Left cardiac atrium (tissue), 4 donors: ENCODE measurements around the gene TSPAN18. TPM values are rescaled to one million over a fixed set of nuclear protein-coding genes. Genes with fewer than 3 reads are reported as not detected.
A peak's percentile ranks its signal among the peaks of the same experiment; 100 is the strongest.

Experiments used
- ATAC-seq, 2 donors: fragments of 200-7000 bp; cut with Tn5 transposase; one replicate each; pipeline ENCODE4 v1.9.1; 2020; ENCODE audit warnings: mild to moderate bottlenecking in 2 of 2, moderate library complexity in 2 of 2
- DNase-seq: peaks from one replicate; pipeline ENCODE4 v3.0.0-alpha.2; 2020
- intact Hi-C, 2 donors: fragments of 100-400 bp; cut with DNase I; formaldehyde crosslinking; loops; one replicate each; pipeline versions ENCODE4 v1.14.1 to v1.15.1; 2022 to 2023
- total RNA-seq, 2 donors: library from RNA; stranded (reverse); fragmentation: NEBNext Ultra II Directional; extraction: Animal tissue kit (Norgen Biotek cat#: 25700); gene quantifications; one replicate each; pipeline ENCODE4 v1.2.1, GENCODE V29; 2021
- donor health status: DM: no; HTN: yes; CAD: no.
- donor health status: DM: no; HTN: yes; CAD: no; lungs with severe emphysema.
- donor health status: DM: yes; HTN: yes; CAD: no.
- donor health status: Dilated cardiomyopathy.

The TSPAN18 gene
- total RNA-seq, 2 donors from 2014 or later, result 152 to 166 TPM

DNA sequence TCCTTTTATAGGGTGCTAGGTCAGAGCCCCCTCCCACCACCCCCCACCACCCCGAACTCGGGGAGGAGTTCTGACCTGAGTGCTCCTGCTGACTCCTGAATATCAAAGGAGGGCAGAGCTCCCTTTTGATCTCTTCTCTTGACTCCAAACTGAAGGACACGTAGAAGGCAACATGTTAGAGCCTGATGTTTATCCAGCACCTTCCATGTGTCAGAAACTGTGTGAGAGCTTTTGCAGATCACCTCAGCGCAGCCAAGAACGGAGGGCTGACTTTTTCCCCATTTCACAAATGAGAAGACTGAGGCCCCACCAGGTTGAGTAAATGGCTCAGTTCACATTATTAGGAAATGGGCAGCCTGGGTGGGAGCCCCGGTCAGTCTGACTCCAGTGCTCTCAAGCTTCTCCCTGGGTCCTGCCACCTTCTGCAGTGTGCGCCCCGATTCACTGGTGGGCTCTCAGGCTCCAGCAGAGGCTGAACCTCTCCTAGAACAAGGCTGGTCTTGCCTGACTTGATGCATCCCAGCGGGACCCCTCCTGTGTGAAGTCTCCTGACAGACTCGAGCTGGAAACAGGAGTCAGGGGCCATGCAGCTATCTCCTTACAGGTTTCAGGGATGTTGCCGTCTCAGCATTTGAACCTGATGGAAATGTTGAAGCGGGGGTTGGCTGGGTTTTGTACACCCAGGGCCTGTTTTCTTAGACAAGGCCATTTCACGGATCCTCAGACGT lies 98.5 kb downstream of the TSPAN18 start:
- ATAC-seq, result no peak
- intact Hi-C loops, result no loop called here

DNA sequence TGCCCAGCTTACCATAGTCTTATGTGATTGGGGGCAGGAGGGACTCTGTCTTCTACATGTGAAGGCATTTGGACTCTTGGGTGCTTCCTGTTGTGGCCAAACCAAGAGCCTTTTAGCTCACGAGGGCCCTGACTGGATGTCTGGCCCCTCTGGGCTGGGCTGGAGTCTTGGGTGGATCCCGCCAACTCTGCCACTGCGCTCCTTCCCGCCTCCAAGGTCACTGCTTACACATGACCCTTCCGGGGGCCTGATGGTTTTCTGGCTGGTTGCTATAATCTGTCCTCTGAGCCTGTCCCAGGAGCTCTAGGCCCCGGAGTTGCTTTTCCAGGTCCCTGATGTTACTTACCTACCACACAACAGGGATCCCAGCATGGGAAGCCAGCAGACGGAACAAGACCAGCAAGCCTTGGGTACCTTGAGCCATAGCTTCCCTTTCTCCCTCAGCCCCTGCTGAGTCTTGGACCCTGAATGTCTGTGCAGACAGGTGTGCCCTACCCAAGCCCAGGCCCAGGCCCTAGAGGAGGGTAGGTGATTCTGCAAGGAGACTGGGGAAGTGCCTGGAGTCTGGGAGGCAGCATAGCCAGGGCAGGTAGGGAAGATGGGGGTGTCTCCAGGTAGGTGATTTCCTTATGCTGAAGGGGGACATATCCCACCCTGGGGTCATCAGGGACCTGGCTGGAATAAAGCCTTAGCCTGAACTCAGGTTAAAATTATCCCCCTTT lies 100.3 kb downstream of the TSPAN18 start:
- no peak for DNase-seq
- no peak for ATAC-seq
- intact Hi-C loops, result no loop called here

More for the DNA sequence above, 98.5 kb downstream of the TSPAN18 start:
- no peak for DNase-seq

DNA sequence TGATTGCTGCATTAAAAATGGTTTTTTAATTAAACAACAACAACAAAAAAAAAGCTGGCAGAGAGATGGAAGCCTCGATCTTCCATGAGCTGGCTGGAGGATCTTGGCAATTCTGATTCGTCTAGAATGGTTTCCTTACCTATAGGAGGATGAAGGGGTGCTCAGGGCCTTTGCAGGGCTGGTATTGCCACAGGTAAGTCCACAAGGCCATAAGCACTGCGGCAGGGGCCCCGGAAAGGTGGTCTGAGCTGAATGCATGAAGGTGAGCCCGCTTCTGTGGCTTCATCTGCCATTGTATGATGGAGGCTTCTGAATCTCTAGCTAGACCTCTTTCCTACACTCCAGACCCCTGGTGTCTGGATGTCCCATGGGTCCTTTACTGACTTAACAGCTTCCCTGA lies 101.5 kb downstream of the TSPAN18 start:
- intact Hi-C loops, result no loop called here
- DNase-seq (no peak), ATAC-seq (no peak)

DNA sequence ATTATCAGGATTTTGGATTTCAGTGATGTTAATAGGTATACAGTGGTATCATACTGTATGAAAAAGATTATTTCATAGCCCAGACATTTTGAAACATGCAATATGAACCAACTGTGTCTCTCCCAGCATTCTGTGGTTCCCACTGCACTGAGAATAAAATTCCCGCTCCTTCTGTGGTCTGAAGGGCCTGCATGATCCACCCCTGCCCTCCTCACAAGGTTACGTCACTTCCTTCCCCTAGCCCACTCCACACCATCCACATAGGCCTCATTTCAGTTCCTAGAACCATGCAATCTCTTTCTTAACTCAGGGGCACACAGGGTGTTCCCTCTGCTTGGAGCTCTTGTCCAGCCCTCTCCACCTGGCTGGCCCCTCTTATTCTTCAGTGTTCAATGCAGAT lies 103.1 kb downstream of the TSPAN18 start:
- DNase-seq, result no peak
- intact Hi-C loops, result no loop called here
- ATAC-seq, result no peak

DNA sequence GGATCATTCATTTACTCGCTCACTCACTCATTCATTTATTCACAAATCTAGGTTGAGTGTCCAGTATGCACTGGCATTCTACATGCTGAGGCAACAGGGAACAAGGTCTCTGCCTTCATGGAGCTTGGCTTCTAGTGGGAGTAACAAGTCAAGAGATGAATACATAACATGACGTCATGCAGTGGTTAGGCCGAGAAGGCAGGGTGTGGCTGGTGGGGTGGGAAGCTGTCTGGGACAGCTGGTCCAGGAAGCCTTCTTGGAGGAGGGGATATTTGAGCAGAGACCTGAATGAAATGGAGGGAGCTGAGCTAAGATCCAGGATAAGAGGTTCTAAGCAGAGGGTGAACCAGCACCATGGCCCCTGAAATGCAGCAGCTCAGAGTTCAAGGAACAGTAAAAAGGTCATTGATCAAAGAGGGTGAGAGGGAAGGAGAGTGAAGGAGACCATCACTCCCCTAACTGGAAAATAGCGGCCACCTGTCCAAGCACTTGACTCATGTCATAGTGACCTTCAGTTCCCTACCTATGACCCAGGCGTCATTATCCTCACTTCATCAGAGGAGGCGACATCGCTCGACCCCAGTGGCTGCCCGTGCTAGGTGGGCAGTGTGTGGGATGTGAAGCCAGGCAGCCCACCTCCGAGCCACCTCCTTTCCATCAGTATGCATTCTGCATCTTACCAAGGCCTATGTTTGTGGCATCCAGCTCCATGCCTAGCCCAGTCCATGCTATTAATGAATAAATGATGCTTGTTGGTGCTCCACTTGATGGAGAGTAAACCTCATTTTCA lies 105.0 kb downstream of the TSPAN18 start:
- ATAC-seq (no peak), DNase-seq (no peak)
- intact Hi-C loops, result no loop called here

DNA sequence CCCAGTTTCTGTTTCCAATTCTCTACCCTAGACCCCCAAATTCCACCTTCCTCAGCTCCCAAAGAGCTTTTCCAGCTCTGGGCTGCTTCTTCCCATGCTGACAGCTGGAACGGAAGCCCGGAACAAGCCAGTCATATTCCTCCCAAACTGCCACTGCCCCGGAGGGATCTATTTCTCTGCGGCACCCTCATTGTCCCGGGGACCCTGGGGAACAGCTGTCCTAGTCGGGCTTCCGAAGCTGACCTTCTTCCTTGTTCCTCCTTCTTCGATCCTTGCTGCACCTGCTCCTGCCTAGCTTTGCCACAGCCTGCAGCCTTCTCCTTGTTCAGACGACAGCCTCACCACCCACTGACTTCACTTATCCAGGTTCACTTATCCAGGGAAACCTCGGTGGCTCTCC lies 105.7 kb downstream of the TSPAN18 start:
- ATAC-seq (no peak), DNase-seq (no peak)
- intact Hi-C loops, result no loop called here

DNA sequence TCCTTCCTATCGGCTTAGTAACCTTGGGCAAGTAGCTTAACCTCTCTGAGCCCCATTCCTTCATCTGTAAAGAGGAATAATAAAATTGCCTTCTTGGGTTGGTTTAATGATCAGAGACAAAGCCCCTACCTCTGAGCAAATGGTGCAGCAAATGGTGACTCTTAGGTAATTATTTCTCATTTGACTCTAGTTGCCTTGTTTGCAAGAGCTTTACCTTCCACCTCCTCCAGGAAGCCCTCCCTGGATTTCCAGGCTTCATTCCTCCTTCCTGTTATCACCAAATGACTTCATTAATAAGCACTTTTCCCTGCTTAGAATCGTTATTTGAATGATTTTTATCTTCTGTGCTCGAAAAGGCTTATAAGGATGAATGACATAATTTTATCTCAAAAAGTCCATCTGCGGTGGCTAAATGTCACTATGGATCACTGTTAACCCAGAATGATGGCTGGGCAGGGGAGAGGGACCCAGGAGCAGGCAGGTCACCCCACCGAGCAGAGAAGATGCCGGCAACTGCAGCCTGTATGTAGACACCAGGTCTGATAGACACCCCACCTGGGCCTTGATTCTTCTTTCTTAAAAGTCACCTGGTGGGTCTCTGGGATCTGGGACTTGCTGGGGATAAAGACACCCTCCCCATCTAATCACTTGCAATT lies 106.6 kb downstream of the TSPAN18 start:
- DNase-seq, result no peak
- no peak for ATAC-seq
- intact Hi-C loops, result no loop called here

DNA sequence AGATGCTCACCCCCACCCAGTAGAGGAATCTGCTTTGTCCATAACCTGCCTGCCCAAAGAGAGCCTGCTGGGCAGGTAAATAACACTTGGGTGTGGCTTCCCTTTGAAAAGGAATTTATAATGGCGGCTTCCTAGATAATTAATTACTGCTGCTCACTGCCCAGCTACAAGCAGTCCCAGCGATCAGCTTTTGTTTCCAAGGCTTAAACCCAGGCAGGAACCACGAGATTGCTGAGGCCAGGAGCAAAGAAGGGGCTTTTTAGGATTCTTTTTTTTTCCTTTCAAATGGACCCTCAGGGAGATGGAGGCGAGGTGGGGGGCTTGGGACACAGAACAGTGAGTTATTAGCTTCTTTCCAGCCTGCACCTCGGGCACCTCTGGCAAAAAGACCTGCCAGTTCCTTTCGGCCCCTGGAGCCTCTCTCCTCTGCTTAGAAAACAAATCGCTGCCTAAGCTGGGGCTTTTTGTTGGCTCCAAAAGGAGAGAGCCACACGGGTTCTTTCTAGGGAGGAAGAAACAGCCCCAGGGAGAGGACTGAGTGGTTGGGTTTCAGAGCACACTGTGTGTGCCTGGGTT lies 107.2 kb downstream of the TSPAN18 start:
- ATAC-seq (peak in 1 of 2 donors; percentile 24), DNase-seq (no peak)
- intact Hi-C loops, result no loop called here

DNA sequence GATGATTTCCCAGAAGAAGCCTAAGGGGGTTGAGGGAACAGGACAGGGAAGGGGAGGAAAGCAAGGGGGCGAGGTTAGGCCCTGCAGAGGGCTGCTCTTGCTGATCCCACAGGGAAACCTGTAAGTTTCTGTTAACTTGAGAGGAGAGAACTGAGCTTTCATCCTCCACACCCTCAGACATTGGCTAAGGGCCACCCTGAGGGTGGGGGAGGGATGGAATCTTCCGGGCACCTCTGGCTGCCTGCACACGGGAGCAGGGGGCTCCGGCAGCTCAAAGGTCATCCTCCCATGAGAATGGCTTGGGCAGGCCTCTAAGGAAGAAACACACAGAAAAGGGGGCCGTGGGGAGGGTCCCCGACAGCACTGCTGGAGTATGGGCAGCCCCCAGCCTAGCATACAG lies 108.1 kb downstream of the TSPAN18 start:
- DNase-seq, result no peak
- intact Hi-C loops, result no loop called here
- ATAC-seq, result peak; percentile 27 to 43

DNA sequence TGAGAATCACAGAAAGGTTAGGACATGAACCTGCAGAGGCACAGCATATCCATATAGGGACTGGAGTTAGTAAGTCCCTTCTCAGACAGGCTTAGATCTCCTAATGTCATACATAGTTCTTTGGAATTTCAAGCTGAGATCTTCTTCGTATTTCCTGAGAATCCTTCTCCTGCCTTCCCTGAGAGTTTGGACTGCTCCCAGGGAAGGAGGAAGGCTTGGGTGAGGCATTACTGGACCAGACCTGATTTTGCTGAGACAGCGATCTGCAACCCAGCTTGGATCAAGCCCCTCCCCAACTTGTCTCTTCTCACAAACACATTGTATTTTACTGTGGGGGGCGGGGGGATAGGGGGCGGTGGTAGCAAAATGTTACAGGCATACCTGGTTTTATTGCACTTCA lies 108.5 kb downstream of the TSPAN18 start:
- no peak for ATAC-seq
- no peak for DNase-seq
- intact Hi-C loops, result no loop called here

DNA sequence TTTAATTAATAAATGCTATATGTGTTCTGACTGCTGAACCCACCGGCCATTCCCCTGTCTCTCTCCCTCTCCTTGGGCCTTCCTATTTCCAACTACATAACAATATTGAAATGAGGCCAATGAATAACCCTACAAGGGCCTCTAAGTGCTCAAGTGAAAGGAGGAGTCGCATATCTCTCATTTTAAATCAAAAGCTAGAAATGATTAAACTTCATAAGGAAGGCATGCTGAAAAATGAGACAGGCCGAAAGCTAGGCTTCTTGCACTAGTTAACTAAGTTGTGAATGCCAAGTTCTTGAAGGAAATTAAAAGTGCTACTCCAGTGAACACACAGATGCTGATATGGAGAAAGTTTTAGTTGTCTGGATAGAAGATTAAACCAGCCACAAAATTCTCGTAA lies 109.2 kb downstream of the TSPAN18 start:
- ATAC-seq, result no peak

DNA sequence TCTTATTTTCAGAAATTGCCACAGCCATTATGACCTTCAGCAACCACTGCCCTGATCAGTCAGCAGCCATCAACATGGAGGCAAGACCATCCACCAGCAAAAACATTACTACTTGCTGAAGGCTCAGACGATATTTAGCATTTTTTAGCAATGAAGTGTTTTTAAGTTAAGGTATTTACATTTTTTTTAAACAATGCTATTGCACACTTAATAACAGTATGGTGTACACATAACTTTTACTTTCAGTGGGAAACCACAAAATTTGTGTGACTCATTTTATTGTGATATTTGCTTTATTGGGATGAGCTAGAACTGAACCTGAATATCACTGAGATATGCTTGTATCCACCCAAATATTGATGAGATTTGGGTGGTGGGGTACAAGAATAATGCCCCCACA lies 110.9 kb downstream of the TSPAN18 start:
- DNase-seq, result no peak
- intact Hi-C loops, result no loop called here
- no peak for ATAC-seq

More for the DNA sequence above, 109.2 kb downstream of the TSPAN18 start:
- intact Hi-C loops, result no loop called here
- no peak for DNase-seq

DNA sequence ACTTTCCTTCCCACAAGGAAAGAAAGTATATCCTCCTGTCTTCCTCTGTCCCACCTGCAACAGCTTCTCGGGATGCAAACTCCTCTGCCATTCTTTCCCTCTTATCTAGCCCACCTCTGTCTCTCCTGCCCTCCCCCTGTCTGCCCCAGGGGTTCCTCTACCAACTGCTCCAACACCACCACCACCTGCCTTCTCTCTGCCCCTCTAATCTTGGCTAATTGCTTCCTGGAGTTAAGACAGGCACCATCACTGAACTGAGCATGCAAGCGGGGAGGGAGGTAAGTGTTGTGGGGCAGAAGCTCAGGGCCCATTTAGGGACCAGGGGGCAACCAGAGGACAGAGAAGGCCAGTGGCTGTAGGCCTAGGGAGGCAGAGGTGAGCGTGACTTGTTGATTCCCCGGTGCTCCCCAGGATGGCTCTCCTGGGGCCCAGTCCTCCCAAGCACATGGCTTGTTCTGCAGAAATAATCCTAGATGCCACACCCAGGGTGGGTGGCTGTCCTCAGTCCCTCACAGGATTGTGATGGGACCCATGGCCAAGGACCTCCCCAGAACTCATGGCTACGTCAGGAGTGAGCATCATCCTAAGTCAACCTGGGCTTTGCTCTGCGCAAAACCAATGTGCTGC lies 112.8 kb downstream of the TSPAN18 start:
- no peak for DNase-seq
- no peak for ATAC-seq
- intact Hi-C loops, result no loop called here

DNA sequence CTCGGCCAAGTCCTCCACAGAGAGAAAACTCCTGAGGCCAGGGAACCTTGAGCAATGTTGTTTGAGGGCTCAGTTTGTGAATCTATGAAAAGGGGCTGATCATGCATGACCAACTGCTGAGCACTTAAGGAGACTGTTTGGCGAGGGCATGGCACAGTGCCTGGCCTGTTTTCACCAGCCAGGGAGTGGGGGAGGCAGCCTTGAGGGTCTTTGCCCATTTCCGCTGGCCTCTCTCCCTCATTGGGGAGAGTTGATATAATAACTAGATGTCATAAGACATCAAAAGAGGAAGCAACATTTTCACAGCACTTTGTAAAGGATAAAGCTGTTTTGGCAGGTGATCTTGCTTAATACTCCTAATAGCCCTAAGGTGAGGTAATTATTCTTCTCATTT lies 113.3 kb downstream of the TSPAN18 start:
- DNase-seq (no peak), ATAC-seq (no peak)
- intact Hi-C loops, result no loop called here

DNA sequence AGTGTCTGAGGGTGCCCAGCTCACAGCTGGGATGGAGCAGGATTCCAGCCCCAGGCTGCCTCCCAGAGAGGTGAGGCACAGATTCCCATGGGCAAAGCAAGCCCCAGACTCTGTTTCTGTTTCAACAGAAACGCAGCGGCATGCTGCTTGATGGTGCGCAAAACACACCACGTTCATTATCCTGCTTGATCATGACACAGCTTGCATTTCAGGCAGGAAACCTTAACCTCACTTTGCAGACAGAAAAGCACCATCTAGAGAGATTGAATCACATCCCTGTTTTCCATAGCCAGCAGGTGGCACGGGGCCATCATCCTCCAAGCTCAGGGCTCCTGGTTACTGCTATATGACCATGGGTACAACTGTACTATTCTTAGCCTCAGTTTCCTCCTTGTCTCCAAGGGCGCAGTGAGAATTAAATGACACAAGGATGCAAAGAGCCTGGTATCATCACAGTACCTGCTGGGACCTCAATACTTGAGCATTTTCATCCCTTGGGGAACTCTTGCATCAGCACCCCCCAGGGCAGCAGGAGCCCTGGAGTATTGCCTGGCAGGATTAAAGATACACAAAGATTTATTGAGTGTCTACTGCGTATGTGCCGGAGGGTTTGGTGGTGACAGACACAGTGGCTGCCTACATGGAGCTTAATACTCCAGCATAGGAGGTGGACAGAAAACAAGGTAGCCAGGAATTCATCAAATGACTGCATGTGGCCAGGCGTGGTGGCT lies 113.9 kb downstream of the TSPAN18 start:
- intact Hi-C loops, result no loop called here
- no peak for DNase-seq
- ATAC-seq, result no peak

DNA sequence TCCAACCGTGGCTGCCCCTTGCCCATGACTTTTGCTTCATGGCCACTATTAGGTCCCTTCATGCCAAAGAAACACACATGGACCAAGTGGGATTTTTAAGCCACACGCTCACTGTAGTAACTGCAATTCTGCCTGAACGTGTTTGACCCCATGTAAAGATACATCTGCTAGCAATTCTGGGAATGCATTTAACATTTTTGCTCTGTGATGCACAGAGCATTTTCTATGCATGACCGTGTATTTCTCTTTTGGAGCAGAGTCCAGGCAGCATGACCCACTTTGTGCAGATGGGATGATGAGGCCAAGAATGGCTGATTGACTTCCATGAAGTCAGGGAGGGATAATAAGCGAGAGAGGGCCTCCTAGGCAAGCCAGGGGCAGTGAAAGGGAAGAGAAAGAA lies 115.5 kb downstream of the TSPAN18 start:
- DNase-seq (no peak), ATAC-seq (no peak)
- intact Hi-C loops, result no loop called here

DNA sequence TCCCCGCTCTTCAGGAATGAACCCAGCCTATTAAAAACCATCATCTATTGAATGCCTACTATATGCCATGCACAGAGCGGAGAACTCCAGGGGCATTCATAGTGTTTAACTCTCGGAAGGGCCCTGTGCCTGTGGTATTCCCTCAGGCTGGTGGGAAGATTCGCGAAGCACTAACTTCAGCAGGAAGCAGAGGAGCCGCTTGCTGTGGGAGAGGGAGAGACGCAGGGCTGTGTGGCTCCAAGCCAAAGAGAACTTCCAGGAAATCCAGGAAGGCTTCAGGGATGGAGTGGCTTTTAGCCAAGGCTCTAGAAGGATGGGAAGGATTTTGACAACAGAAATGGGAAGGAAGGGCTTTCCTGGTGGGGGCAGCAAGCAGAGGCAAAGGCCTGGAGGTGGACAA lies 120.1 kb downstream of the TSPAN18 start:
- DNase-seq, result no peak
- ATAC-seq, result no peak
- intact Hi-C loops, result no loop called here

DNA sequence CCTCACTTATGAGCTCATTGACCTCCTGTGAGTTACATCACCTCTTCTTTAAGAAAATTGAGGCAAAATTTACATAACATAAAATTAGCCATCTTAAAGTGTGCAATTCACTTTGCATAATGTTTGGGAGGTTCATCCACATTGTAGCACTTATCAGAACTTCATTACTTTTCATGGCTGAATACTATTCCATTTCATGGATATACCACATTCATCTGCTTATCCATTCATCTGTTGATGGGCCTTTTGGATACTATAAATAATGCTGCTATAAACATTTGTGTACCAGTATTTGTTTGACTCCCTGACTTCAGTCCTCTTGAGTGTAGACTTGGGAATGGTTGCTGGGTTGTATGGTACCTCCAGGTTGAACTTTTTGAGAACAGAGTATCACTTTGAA lies 120.6 kb downstream of the TSPAN18 start:
- intact Hi-C loops, result no loop called here
- DNase-seq, result no peak
- no peak for ATAC-seq
